Measurements from ENCODE around the gene TMEM150A.

DNA sequence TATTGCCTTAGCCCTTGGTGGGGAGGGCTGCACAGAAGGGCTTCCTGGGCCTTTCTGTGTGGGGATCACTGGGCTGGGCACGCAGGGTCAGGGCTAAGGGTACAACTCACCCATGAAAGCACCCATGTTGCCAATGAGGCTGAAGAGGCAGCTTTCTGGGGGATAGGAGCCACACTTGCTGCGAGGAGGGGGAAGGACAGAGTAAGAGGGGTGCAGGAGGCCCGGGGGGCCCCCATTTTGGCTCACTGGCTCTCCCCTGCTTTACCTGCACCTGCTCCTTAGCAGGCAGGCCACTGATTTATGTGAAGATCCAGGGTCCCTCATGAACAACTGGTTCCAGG lies 2.3 kb downstream of the TMEM150A start:
- TF ChIP-seq CTCF (IDR thresholded peaks at IDR 0.05; ENCODE audit: low read depth, low read length) (no peak), EZH2phosphoT487 (IDR thresholded peaks at IDR 0.05; ENCODE audit: low read depth) (no peak)
